NCI-H446 treated with DMSO at 0.1 percent for 48 hours (cell line): ENCODE data around the gene PLCL2.

ENCODE experiments used
- DNase-seq: peaks from one replicate; lab custom pipeline; 2025; lab: John Stamatoyannopoulos, UW

Gene PLCL2

DNA sequence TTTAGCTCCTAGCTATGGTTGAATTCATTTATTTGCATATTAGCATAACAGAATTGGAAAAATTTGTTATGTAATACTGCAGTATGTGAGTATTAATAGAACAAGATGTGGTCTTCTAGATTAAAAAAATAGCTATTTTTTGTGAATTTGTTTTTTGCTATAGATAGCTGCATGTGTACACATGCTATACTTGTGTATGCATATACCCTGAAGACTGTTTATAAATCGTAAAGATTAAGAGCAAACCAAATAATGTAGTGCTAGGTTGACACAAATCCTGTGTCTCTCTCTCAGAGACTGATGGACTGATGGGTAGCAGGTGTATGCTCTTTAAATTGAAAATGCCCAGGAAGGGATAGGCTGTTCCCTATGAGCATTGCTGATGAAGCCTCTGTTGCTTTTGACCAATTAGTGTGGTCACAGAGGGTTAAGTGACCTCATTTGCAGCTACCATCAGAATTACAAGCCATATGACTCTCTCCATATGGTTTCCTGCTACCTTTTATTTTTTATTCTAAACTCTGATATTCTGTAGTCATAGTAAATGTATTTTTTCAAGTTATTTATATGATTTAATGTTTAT is 9.0 kb downstream of the PLCL2 start:
- no peak for DNase-seq

GRCh38 chr3:16896094-16896627 is 11.4 kb downstream of the PLCL2 start:
- no peak for DNase-seq

GRCh38 chr3:16896820-16897219 is 12.1 kb downstream of the PLCL2 start:
- no peak for DNase-seq

GRCh38 chr3:16897254-16897926 is 12.6 kb downstream of the PLCL2 start:
- peak; percentile 9 for DNase-seq

DNA sequence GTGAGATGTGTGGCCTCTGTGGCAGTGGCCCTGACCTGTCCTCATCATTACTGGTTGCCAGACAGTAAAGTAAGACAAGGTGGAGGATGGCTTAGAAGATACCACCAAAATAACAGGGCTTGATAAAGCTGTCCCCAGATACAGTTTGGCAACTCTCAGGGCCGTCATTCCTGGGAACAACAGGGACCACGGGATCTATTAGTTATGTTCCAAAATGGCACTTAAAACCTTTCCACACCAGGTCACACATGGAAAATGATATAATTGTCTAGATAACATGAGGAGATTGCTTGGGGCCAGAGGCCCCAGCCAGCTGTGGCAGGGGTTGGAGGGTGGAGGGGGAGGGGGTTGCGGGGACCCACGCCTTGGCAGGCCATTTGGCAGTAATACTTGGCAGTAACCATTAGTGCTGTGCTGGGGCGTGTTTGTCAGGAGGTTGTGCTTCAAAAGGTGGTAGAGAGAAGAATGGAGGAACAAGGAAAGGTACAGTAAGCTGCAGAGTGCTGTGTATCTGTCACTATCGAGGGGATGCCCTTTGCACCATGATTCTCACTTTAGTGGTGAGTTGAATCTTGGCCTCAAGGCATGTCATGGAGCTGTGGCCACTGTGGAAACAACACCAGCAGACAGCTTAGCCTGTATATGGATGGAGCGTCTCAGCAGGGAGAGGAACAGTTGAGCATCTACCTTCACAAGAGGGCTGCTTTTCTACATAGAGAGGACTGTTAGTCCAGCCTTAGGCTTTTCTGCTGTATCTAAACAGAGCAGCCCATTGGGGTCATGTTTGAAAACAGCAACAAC is 14.0 kb downstream of the PLCL2 start:
- DNase-seq, result no peak

GRCh38 chr3:16899919-16900318 is 15.2 kb downstream of the PLCL2 start:
- DNase-seq, result no peak

DNA sequence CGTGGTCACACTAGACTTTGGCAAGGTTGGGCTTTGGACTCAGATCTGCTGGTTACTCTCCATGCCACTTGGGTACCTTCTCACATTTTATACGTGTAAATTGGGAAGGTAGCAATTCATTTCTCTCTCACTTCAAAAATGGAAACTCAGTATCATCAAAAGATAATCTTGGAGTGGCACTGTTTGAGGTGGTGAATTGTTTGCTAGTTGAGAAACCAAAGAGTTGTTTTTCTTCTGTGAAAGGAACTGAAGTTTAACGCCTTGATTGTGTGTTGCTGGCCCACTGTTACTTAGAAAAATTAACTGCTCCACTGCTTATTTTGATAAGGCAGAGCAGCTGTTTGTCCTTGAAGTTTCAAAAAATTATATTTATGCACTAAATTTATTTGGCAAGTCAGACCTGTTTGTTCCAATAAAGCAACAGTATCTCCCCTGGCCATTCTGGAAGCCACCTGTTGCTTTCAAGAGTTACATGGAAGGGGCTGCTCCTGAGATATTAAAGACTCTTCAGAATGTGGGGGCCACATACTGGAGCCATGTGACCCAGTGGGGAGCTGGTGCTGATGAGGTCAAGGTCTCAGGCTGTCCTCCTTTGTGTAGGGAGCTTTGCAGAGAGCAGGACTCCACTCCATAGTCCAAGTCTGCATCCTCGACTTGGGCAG is 16.2 kb downstream of the PLCL2 start:
- DNase-seq, result no peak

GRCh38 chr3:16904423-16905417 is 20.0 kb downstream of the PLCL2 start:
- no peak for DNase-seq

GRCh38 chr3:16905704-16906103 is 20.9 kb downstream of the PLCL2 start:
- DNase-seq, result no peak

GRCh38 chr3:16906682-16907081 is 21.9 kb downstream of the PLCL2 start:
- DNase-seq, result peak; percentile 43

- DNase-seq, result no peak
Measured at GRCh38 chr3:16907243-16907642, 22.5 kb downstream of the PLCL2 start.

- DNase-seq, result no peak
Measured at GRCh38 chr3:16908016-16908807, 23.5 kb downstream of the PLCL2 start.

GRCh38 chr3:16908896-16909295 is 24.1 kb downstream of the PLCL2 start:
- DNase-seq, result no peak

GRCh38 chr3:16909802-16910201 is 25.0 kb downstream of the PLCL2 start:
- DNase-seq, result peak; percentile 66

GRCh38 chr3:16910207-16910606 is 25.5 kb downstream of the PLCL2 start:
- DNase-seq, result peak; percentile 53

DNA sequence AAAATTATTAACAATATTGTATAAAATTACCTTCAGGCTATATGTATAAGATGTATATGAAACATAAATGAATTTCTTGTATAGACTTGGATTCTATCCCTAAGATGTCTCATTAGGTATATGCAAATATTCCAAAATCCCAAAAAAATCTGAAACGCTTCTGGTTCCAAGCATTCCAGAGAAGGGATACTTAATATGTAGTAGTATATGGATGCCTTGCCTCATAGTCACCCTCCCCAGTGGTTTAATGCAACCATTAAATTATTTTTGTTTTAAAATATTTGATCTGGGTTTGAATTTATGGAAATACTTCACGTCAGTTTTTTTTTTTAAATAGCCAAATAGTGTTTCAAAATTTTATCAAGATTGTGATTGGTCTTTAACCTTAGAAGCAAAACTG is 27.2 kb downstream of the PLCL2 start:
- DNase-seq, result no peak

DNA sequence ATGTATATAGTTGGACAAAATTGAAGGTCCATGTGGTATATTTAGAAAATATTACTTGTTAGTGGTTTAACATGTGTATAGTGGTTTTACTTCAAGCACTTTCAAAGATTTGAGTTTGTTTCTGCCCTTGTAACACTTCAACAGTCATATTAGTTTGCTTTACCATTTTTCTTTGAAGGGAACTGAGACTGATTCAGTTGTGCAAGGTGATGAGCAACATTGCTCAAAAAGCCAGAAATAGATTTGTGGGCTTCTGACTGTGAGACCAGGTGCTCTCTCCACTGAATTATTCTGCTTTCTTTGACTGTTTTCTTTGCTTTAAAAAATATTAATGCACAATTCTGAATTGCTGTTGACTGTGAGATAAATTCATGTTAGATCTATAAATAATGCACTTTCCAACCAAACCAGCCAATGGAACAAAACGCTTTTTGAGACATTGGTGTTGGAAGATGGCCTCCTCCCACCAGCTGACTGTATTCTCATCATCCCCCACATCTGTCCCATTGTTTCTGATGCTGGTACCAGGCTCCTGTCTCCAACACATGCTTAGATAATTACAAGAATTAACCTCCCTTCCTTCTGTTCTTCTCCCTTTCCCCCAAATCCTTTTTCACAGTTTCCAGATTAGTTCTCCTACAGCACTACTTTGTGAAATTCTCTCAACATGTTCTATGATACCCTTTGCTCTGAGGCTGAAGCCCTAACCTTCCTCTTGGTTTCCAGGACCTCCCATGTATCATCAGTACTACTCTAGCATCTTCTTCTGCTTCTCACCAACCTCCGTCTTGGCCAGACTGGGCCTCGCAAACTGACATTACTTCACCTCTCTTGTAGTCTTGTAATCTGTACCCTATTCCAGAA is 27.9 kb downstream of the PLCL2 start:
- DNase-seq, result no peak

DNA sequence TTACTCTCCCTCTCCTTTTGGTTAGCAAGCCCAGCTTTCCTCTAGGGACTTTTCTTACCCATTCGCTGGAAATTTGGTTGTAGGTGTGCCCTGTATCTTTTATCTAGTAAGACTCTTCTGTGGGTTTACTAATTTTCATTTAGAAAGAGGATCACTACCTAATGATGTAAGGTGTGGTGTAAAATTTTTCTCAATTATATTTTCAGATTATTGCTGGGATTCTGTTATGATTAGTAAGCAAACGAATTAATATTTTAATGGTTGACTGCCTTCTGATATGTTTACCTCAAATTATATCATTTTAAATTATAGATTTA is 28.5 kb downstream of the PLCL2 start:
- DNase-seq, result no peak

- no peak for DNase-seq
Measured at GRCh38 chr3:16916840-16917239, 32.1 kb downstream of the PLCL2 start.
